Stimulated activated CD8-positive, alpha-beta memory T cell treated with anti-CD3 and anti-CD28 coated beads, Interleukin-4, amount 100 ng/mL, for 4 hours (primary cell): ENCODE results near the gene ZNF292.
"Not testable (repeated sequence)": the region's sequence is repeated elsewhere in the genome, so short reads cannot be mapped to it uniquely, and the experiment has no call there.

ENCODE experiments used
- DNase-seq, 2 donors: peaks; one replicate each; pipeline ENCODE4 v3.0.0-alpha.2; 2020; ENCODE audit warnings: low read depth in 2 of 2, low spot score in 1 of 2

The ZNF292 gene

GRCh38 chr6:87154993-87155841, at the start of gene ZNF292:
ZNF292 (plus strand) TSS chr6:87155565; CDS start chr6:87155592, 27 bp downstream.
- DNase-seq = peak; percentile 84 to 90

- DNase-seq = no peak
These were observed 49.5 kb upstream of the ZNF292 start for GRCh38 chr6:87105823-87106222.

- no peak for DNase-seq
These were observed 44.7 kb upstream of the ZNF292 start for GRCh38 chr6:87110636-87111035.

GRCh38 chr6:87115402-87116135, 39.8 kb upstream of the ZNF292 start:
- no peak for DNase-seq

- no peak for DNase-seq
These were observed 38.4 kb upstream of the ZNF292 start for GRCh38 chr6:87116922-87117321.

GRCh38 chr6:87118054-87118453, 37.3 kb upstream of the ZNF292 start:
- no peak for DNase-seq

GRCh38 chr6:87122477-87122876, 32.9 kb upstream of the ZNF292 start:
- no peak for DNase-seq

- no peak for DNase-seq
These were observed 31.3 kb upstream of the ZNF292 start for GRCh38 chr6:87124074-87124473.

- no peak for DNase-seq
These were observed 28.9 kb upstream of the ZNF292 start for GRCh38 chr6:87126501-87126900.

GRCh38 chr6:87127737-87128136, 27.6 kb upstream of the ZNF292 start:
- DNase-seq = no peak

GRCh38 chr6:87136963-87137362, 18.4 kb upstream of the ZNF292 start:
- no peak for DNase-seq

GRCh38 chr6:87139236-87139635, 16.1 kb upstream of the ZNF292 start:
- no peak for DNase-seq

GRCh38 chr6:87139927-87140326, 15.4 kb upstream of the ZNF292 start:
- DNase-seq = not testable (repeated sequence)

GRCh38 chr6:87146363-87146762, 9.0 kb upstream of the ZNF292 start:
- DNase-seq = no peak

- DNase-seq = no peak
These were observed 5.0 kb upstream of the ZNF292 start for GRCh38 chr6:87150406-87150805.

GRCh38 chr6:87151471-87151780, 3.9 kb upstream of the ZNF292 start:
- DNase-seq = no peak

- peak; percentile 38 to 47 for DNase-seq
These were observed 3.4 kb upstream of the ZNF292 start for GRCh38 chr6:87151781-87152525.

- DNase-seq = no peak
These were observed 2.8 kb upstream of the ZNF292 start for GRCh38 chr6:87152526-87152955.

GRCh38 chr6:87154641-87154992, 748 bp upstream of the ZNF292 start:
- no peak for DNase-seq

GRCh38 chr6:87155842-87156815, 764 bp downstream of the ZNF292 start:
- peak in 1 of 2 donors; percentile 27 for DNase-seq

- not testable (repeated sequence) for DNase-seq
These were observed 2.2 kb downstream of the ZNF292 start for GRCh38 chr6:87157596-87157995.
